NCI-H69 (cell line): Measurements from ENCODE around the gene ACOD1.
A peak's percentile ranks its signal among the peaks of the same experiment; 100 is the strongest.

Experiments used
- DNase-seq: peaks from one replicate; lab custom pipeline; 2025; lab: John Stamatoyannopoulos, UW

The ACOD1 gene

GRCh38 chr13:76991796-76992547, 43.7 kb downstream of the ACOD1 start, which contains the start of gene CLN5:
CLN5 (plus strand) TSS chr13:76992081; CDS start chr13:76992099, 18 bp downstream.
- DNase-seq = peak; percentile 92

DNA sequence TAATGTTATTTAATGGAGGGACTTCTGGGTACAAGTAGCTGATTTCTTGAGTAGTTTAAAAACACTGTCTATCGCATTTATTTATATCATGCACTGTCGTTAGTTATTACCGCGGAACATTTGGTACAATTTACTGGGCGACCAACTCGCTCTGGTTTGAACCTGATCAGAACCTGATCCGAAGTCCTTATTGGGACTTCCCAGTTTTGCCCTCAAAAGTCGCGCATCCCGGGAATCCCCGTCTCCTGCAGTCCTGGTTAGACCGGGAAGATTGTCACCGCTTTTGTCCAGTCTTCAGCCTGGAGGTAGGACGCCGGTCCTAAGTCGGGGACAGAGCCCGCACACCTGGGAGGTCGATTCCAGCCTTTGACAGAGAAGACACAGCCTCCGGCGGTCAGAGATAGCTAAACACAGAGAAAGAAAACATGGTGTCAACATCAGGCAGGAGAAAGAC, 44.3 kb downstream of the ACOD1 start:
- peak; percentile 34 for DNase-seq

GRCh38 chr13:76993021-76993420, 44.7 kb downstream of the ACOD1 start:
- no peak for DNase-seq

- DNase-seq = no peak
These were observed 45.2 kb downstream of the ACOD1 start for GRCh38 chr13:76993473-76993872.

GRCh38 chr13:76994281-76994680, 46.0 kb downstream of the ACOD1 start:
- no peak for DNase-seq

DNA sequence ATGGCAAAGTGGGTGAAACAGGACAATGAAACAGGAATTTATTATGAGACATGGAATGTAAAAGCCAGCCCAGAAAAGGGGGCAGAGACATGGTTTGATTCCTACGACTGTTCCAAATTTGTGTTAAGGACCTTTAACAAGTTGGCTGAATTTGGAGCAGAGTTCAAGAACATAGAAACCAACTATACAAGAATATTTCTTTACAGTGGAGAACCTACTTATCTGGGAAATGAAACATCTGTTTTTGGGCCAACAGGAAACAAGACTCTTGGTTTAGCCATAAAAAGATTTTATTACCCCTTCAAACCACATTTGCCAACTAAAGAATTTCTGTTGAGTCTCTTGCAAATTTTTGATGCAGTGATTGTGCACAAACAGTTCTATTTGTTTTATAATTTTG, 52.2 kb downstream of the ACOD1 start:
- no peak for DNase-seq

- DNase-seq = no peak
These were observed 53.2 kb downstream of the ACOD1 start for GRCh38 chr13:77001540-77001939.

- DNase-seq = no peak
These were observed 53.8 kb downstream of the ACOD1 start for GRCh38 chr13:77001963-77002587.

DNA sequence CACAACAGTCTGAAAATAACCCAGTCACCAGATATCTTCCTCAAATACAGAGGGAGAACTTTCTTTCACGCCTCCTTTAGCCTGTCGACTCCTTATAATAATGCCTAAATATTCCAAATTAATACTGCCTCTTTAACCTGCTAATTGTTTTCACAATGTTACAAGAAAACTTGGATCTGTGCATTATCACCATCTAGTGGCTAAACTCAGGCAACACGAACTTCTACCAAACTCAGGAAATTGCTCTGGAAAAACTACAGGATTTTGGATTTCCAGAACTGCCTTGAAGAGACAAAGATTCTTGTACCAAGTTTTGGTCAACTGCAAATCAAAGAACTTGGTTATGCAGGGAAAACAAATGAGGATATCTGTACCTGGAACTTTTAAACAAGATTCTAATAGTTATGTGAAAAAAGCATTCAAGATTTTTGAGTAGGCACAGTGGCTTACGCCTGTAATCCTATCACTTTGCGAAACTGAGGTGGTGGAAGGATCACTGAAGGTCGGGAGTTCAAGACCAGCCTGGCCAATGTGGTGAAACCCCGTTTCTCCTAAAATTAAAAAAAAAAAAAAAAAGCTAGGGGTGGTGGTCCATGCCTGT, 54.4 kb downstream of the ACOD1 start:
- DNase-seq = peak; percentile 21
